NCI-H1048 (cell line): Measurements from ENCODE around the gene SMARCAL1.

Experiments
- DNase-seq: peaks from one replicate; lab custom pipeline; 2025; lab: John Stamatoyannopoulos, UW

SMARCAL1 gene

DNA sequence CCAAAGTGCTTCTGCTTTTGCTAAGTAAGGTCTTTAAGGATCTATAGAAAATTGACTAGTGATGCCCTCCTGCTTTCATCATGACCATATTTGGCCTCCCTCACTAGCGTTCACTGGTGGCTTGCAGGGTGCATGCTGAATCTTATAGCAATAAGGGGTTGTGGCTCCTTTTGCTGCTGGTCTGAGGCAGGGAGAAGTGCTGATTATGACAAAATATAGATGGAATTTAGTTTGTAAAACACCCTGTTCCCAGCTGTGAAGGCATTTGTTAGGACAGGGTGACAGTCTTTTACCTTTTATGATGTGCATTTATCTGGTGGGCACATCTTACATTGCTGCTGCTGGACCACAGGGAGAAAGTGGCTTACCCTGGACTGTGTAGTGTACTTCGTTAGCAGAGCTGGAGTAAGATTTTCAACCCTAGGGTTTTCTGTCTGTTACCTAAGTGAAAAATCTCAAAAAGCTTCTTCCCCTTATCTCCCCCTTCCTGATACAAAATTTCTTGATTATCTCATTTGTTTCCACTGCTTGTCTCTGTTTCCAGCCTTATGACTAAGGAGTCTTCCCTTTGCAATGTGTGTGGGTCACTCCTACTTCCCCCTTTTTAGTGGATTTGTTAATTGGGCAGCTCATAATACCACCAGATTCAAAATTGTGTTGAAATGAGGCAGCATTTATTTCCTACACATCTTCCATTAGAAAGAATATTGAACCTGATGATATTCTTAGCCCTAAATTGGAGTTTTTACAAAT, 65.2 kb downstream of the SMARCAL1 start:
- DNase-seq = no peak

DNA sequence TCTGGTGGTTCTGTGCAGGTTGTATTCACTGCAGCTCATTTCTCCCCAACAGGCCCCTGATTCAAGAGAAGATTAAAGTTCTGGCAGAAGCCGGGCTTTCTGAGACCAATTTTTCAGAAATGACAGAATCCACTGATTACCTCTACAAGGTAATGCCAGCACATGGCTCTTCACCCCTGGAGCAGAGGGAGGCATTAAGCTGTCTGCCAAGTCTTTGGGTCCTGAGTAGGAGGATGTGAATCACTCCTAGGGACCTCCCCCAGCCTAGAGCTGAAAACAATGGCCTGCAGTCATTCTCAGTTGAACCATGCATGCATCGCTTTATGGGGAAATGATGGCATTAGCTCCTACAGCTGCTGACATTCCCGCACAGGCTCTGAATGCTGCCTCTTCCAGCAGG, 65.9 kb downstream of the SMARCAL1 start:
- DNase-seq = no peak

DNA sequence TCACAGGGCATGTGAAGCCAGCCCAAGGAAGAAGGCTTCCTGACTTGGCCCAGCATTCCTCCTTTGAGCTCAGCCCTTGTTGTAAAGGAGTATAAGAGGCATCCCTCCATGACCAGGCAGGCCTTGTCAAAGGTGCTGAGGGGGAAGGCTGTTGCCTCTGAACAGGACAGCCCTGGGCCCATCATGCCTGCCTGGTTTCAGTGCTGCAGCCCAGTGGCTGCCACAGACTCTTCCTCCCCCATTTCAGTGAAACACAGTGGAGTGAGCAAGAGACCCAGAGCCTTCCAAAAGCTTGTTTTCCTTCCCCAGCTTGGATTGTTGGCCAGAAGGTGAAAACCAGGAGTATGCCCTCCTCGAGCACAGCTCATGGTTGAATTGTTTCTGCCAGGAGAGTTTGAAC, 66.5 kb downstream of the SMARCAL1 start:
- DNase-seq = no peak

DNA sequence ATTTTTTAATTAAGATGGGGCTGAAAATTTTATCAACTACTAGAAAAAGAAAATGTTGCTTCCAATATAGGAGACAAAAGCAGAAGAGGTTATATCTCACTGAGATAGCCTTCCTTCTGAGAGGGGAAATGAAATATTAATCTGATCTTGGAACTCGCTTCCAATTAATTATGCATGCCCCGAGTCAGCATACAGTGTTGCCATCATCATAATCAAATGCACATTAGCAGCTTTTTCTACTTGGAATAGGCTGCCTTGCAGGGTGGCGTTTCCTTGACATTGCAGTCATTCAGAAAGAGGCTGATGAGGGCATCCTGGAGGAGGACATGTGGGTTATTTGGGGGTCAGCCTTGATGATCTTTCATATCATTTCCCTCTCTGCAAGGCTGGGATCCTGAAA, 67.9 kb downstream of the SMARCAL1 start:
- DNase-seq = no peak

DNA sequence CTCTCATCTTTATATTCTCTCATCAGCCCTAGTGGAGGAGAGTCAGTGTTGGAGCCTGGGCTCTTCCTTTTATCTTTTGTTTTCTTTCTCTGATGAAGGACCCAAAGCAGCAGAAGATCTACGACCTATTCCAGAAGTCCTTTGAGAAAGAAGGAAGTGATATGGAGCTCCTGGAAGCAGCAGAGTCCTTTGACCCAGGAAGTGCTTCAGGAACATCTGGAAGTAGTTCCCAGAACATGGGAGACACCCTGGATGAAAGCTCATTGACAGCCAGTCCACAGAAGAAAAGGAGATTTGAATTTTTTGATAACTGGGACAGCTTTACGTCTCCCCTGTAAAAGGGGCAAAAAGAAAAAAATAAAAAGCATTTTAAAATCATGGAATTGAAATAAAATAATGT, 70.4 kb downstream of the SMARCAL1 start:
- no peak for DNase-seq

DNA sequence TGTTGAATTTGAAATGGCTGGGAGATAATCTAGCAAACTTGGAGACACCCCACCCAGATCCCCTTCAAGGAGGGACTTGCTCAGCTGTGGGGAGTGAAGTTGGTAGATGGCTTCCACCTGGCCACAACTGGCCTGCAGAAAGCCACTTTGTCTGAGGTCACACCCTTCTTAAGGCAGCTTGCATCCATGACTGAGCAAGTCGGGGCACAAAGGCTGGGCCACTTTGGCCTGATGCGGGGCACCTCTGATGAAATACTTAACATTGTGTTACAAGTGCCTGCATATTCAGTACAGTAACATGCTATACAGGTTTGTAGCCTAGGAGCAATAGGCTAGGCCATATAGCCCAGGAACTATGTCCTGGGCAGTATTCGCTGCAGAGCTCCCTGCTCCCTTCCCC, 73.0 kb downstream of the SMARCAL1 start:
- no peak for DNase-seq

DNA sequence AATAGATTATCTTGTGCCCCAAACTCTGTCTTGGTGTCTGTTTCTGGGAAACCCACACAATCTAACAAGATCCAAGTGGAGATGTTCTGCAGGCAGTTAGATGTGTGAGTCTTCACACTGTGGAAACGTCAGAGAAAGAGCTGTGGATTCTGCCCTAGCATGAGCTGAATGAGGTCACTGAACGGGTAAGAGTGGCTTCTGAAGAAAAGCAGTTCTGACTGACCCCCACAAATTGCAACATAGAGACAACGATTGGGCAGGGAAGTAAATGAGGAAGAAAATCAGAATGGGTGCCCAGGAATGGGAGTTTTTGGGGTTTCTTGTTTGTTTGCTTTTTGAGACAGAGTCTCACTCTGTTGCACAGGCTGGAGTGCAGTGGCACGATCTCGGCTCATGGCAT, 73.5 kb downstream of the SMARCAL1 start:
- DNase-seq = no peak

DNA sequence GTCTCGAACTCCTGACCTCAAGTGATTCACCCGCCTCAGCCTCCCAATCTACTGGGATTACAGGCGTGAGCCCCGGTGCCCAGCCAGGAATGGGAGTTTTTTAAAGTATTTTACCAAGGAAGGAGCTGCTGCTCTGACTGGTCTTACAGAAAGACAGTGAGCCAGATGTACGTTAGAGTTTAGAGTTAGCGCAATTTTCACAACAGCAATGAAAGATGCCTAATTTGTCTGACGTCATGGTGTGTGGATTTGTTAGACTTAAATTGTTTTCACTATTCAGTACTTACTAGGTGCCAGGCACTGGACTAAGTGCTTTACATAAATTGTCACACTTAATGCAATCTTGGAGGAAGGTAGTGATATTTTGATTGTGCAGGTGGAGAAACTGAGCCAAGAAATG, 74.0 kb downstream of the SMARCAL1 start:
- no peak for DNase-seq

DNA sequence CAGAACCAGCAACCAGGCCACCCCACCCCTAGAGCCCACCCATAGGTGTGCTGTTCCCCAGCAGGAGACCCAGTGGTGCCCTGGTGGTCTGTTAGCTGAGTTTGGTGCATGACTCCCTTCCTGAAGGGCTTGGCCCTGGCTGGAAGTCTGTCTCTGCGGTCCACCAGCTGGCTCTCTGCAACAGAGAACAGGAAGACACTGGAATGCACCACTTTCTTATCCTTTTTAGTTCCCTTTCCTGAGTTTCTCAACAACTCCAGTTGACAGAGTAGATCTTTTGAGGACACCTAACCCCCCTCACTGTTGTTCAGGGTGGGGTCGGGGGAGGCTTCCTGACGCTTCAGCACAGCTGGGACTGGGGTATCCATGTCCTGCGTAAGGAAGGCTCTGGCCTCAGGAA, 74.4 kb downstream of the SMARCAL1 start:
- no peak for DNase-seq

DNA sequence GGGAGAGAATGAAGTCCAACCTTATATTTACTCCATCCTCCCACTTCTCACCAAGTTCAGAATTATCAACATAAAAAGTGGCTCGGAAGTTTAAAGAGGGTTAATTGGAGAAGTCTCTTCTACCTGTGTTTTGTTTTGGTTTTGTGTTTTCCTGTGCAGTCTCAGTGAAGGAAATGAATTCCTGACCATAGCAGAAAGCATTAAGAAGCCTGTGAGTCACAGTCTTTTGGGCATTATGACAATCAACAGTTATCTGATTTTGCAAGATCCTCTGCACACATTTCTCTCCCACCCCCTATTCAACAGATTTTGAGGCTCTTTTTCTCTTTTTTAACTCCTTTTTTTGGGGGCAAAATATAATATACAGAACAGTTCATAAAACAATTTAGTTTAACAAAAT, 77.8 kb downstream of the SMARCAL1 start:
- no peak for DNase-seq

DNA sequence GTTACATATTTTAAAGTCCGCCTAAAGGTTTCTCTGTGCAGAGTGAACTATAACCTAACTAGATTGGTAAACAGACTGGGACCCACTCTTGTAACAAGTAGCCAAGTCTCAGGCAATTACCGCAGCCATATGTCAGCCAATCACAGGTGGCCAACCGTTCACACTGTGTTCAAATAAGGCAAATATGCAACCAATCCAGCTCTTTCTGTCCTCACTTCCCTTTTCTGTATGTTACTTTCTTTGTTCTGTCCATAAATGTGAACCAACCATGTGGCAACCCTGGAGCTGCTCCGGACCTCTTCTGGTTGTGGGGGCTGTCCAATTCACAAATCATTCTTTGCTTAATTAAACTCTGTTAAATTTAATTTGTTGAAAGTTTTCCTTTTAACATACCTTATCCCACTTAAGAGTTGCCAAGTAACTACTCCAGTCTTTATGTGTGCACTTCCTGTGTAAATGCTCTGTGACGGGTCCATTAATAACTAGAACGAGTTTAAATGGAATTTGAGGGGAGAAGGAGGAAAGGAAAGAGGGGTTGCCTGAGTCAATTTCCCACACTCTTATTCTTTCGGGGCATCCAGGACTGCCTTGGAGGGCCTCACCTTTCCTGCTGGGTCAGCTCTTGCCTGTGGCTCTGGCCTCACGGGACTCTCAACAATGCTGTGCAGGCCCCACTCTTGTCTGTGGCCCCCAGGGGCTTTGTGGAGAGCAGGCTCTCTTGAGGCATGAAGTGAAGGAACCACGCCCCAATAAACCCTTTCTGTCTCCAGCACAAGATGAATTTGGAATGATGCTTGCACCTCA, 79.7 kb downstream of the SMARCAL1 start:
- DNase-seq = no peak

DNA sequence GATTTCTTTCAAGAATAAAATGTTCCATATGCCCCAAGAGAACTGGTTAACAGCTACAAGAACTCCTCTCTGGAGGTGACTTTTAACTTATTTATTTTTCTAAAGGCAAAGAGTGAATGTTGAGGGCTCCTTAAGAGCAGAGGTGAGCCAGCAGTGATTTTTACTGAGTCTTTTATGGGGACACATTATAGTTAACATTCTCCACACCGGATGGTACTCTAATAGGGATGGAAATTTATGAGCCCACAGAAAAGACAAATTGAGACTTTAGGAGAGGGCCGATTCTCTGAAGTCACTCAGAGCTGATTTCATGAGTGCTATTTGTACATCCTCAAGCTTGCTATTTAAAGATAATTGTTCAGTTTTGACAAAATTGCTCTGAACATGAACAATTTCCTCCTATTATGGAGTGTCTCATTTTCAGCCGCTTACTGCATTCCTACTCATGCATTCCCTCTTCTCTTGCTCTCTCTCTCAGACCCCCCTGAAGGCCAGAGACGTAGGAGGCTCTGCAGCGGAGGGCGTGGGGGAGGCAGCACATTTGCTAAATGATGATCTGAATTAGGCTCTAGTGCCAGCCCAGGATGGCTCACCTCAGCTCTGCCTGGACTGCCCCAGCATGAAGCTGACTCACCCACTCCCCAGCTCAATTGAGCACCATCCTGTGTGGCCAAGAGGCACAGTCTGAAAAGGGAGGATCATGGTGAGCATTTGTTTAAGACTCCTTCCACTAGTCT, 80.5 kb downstream of the SMARCAL1 start:
- DNase-seq = no peak

DNA sequence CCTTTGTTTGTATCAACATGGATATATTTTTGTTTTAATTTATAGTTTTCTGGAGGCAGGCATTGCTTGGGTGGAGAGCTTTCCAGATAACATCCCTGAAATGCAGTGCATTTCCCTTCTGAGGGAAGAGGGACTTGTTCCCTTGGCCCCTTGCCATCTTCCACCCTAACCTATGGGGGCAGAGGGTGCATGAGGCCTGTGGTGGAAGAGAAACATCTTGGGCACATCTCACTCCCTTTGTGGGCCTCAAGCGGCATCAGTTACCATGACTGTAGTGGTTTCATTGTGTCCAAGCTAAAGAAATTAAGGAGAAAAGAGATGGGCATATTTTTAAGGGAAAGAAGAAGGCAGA, 81.0 kb downstream of the SMARCAL1 start:
- no peak for DNase-seq

DNA sequence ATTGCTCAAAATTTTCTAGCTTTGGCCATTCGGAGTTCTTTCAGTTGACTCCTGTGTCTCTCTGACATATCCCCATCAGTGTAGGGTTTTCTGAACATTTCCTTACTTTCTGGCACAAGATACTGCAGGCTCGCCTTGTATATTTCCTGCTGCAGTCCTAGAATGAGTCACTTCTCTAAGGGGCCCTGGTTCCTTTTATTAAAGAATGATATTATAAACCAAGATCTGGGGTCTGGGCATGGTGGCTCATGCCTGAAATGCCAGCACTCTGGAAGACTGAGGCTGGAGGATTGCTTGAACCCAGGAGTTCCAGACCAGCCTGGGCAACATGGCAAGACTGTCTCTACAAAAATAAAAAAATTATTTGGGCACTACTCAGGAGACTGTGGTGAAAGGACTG, 83.4 kb downstream of the SMARCAL1 start:
- no peak for DNase-seq

DNA sequence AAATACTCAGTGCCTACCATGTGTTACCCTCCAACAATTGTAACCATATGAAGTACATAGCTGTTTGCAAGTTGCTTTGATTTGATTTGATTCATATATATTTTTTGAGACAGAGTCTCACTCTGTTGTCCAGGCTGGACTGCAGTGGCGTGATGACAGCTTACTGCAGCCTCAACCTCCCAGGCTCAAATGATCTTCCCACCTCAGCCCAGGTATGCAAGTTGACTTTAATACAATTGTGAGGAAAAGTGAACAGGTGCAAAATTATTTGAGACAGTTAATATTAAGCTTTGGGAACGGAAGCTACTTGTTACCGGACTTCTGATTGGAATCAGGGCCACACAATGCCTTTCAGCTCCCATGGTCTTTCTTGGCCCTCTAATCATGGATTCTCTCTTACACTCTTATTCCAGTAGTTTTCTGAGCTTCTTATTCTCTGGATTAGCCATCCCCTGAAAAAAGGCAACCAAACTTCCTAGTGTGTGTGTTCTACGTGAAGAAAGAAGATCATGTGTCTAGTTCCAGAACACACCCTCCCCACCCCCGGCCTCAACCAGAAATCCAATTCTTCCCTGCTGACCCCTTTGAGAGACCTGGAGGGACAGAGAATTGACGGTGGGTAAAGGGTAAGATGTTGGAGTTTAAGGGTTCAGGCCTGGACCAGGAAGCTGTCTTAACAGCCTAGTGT, 85.2 kb downstream of the SMARCAL1 start:
- no peak for DNase-seq

DNA sequence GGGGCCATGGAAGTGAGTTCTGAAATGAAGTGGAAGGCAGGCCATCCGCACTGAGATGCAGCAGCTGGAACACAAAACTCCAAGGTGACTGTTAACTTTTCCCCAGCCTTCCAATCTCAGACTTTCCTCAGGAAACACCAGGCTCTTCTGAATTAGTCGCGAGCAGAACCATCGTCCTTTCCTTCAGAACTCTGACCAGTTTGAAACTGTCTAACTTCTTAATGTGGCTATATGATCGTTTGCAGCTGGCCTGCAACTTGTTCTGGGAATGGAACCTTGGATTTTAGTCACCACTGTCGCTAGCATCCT, 85.7 kb downstream of the SMARCAL1 start:
- no peak for DNase-seq

DNA sequence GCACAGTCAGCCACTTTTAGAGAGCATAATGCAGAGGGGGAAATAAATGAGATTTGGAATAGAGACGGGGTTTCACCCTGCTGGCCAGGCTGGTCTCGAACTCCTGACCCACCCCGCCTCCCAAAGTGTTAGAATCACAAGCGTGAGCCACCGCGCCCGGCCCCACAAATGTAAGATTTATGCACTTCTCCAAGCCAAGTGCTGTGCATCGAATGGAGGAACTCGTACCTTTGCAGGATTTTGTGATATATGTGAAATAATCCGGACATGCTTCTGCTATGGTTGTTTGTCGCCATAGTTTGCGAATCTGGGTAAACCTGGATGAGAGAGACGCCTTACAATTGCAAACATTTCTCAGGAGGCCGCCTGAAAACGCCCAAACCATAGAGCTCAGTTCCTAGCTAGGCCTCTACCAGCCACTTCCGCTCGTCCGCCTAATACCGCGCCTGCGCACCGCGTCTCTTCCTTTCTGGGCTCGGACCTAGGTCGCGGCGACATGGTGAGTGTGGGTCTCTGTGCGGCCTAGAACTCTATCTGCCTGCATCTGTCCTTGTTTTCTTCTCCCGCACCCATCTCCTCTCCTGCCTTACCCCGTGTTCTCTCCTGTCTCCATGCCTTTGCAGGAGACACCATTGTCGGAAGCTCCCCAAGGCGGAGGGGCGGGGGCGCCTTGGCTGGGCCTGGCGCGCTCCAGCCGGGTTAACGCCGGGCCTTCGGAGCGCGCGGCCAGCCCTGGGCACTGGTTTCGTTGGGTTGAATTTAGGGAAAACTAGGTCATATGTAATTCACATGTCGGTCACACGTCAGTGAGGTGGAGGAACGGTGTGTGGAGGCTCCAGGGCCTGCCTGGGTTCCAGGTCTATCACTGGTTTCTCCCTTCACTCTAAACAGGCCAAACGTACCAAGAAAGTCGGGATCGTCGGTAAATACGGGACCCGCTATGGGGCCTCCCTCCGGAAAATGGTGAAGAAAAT, 86.4 kb downstream of the SMARCAL1 start, which contains the start of gene RPL37A:
TSS of gene RPL37A (plus strand) at position 466 of the 974 bp plus-strand sequence. CDS start at position 497, 31 bp downstream.
- DNase-seq = peak; percentile 78

DNA sequence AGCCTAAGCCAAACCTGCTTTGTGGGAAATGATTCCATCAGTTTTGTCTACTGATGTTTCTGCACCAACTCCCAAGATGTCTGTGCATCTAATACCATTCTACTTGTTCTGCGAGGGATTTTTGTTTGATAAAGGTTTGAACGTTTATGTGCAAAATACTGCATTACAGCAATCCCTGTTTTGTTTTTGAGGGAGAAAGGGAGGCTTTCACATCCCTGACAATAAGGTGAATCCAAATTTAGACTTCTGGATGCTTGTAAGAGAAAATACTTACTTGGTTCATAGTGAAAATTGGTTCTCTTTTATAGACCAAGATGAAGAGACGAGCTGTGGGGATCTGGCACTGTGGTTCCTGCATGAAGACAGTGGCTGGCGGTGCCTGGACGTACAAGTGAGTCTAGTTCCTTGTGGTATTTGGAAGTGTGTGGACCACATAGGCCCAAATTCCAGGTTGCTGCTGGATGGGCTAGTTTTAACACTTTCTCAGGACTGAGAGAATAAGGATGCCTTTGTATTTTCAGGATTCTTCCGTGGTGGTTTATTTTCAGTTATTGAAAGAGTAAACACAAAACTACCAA, 87.4 kb downstream of the SMARCAL1 start:
- no peak for DNase-seq

DNA sequence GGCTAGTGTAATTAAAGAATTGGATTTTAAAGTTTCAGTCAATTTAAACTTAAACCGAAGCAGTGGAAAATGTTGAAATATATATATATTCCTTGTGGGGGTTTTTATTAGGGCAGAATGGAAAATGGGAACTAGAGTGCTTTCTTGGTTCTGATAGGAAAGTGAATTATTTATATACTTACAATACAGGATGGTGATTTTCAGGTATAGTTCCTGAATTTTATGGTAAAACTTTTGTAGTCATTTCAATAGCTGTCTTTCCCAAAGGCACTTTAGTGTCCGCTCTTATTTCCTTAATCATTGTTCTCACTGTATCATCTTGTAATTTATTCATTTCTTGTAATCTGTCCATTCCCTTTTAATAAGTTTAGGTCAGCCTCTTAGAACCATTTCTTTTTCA, 88.3 kb downstream of the SMARCAL1 start:
- no peak for DNase-seq

DNA sequence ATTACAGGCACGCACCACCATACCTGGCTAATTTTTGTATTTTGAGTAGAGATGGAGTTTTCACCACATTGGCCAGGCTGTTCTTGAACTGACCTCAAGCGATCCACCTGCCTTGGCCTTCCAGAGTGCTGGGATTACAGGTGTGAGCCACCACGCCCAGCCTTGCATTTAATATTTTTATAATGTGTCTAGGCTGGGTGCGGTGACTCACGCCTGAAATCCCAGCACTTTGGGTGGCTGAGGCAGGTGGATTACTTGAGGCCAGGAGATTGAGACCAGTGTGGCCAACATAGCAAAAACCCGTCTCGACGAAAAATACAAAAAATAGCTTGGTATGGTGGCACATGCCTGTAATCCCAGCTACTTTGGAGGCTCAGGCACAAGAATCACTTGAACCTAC, 89.6 kb downstream of the SMARCAL1 start:
- no peak for DNase-seq
